ENCODE data around the gene TTC31.

TTC31 gene

DNA sequence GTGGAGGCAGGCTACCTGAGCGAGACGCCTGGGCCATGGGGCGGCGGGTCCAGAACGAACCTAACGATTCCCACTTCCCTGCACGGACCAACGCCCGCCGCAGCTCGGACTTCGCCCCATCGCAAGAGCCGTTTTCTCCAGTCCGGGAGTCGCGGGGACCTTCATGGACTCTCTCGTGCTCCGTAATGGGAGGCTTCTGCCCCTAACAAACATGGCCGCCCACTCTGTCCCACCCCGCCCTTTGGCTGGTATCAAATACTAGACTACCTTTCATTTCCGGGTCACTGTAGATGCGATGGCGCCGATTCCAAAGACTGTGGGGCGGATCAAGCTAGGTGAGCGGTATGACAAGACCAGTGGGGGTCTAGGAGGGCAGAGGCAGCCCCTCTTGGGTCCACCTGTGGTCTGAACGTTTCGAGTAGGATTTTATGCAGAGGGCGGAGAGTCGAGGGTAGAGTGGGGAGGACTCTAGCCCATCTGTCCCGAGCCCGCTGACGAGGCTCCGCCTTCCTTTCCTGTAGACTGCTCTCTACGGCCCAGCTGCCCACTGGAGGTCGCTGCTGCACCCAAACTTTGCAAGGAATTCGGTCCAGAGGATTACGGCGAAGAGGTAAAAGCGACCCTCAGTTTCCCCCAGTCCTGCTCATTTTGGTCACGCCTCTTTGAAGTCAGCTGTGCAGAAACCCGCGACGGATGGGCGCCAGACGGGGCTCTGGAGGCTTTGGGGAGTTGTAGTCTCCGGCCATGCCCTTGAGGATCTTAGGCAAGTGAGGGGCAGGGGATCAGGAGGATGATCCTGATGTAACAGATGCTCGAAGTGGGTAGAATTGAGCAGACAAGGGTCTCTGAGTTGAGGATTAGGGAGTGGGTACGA, at the start of gene TTC31, which contains the start of gene CCDC142:
TSS of gene TTC31 (plus strand) at position 281 of the 874 bp plus-strand sequence. CDS start at position 296, 15 bp downstream.
TSS of gene CCDC142 (minus strand) at position 198 of the 874 bp plus-strand sequence. CDS start at position 37, 161 bp downstream.
- no peak for TF ChIP-seq ZNF274 (IDR thresholded peaks at IDR 0.05; ENCODE audit: low read depth, low read length)
- H3K4me3 ChIP-seq (ENCODE audit: low read length): peak within 1 kb of the TSS; percentile 76

- no peak overlapping the region for H3K4me3 ChIP-seq (ENCODE audit: low read length)
- TF ChIP-seq ZNF274 (IDR thresholded peaks at IDR 0.05; ENCODE audit: low read depth, low read length): no peak
Observed at GRCh38 chr2:74436111-74436805, 46.6 kb upstream of the TTC31 start.

DNA sequence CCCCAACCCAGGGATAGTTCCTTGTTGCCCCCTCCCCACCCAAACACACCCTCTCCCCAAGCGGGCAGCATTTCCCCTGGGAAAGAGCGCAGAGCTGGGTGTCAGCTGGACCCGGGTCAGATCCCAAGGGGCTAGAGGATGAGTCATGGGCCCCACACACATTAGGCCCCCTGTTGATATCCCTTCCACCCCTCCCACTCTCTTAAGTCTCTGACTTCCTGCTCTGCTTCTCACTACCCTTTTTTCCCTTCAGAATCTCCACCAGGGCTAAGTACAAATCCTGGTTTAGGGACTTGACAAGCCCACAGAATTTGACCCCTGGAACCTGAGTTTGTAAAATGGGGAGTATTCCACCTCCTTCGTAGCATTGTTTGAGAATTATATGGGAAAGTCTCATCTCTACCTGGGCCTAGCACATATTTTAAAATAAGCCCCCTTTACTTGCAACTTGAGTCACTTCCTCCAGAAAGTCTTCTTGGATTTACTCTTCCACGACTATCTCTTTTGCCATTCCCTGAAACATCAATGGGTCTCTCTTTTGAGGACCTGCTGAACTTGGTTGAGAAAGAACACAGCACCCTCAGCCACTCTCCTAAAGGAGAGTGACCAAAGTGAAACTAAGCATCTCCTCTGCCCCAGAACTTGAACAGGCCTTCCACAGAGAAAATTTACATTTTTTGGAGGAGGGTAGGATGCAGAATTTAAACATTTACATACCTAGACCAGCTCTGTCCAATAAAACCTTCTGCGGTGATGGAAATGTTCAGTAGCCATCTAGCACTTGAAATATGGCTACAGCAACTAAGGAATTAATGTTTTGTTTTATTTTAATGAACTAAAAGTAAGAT, 45.8 kb upstream of the TTC31 start:
- no peak for TF ChIP-seq ZNF274 (IDR thresholded peaks at IDR 0.05; ENCODE audit: low read depth, low read length)
- no peak overlapping the region for H3K4me3 ChIP-seq (ENCODE audit: low read length)

GRCh38 chr2:74438248-74438647, 44.6 kb upstream of the TTC31 start:
- no peak for TF ChIP-seq ZNF274 (IDR thresholded peaks at IDR 0.05; ENCODE audit: low read depth, low read length)
- no peak overlapping the region for H3K4me3 ChIP-seq (ENCODE audit: low read length)

DNA sequence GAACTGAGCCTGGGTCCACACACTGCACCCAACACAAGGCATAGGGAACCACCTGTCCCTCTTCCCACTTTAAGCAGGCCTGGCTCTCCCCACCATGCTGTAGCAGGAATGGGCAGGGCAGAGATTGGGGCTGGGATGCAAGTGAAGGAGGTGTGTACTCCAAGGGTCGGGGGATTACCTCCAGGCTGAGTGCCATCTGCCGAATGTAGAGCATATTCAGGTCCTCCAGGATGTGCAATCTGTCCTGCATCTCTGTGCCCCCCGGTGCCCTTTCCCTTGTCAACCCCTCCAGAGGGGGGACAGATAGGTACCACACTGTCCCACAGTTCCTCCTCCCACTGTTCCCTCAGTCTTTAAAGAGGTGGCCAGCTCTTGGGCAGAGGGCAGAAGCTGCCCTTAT, 43.5 kb upstream of the TTC31 start:
- peak overlapping the region; percentile 66; the same call in 1 of the 2 replicates for H3K4me3 ChIP-seq (ENCODE audit: low read length)

DNA sequence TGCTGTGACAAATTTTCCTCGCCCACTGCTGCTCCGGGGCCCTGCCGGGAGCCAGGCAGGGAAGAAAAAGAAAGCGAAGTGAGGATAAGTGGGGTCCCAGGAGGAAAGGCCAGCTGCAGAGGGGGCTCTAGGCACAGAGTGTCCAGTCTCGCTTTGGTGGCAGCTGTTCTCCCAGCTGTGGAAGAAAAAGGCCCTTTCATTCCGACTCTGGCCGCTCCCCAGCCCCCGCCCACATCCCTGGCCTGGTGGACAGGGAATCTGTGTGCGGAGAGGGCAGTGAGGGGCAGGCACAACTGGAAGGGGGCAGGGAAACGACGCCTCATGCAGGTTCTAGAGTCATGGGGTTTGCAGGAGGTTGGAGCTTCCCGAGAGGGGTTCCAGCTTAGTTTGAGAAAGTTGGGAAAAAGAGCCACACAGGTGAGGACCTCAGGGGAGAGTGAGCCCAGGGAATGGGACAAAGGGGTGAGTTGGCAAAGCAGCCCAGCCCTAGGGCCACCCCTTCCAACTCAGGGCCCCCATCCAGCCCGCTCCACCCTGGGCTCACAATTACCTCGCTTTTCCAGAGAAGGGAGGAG, 43.0 kb upstream of the TTC31 start:
- peak overlapping the region; percentile 66; the same call in 1 of the 2 replicates for H3K4me3 ChIP-seq (ENCODE audit: low read length)
- no peak for TF ChIP-seq ZNF274 (IDR thresholded peaks at IDR 0.05; ENCODE audit: low read depth, low read length)

More for the DNA sequence above, 43.5 kb upstream of the TTC31 start:
- no peak for TF ChIP-seq ZNF274 (IDR thresholded peaks at IDR 0.05; ENCODE audit: low read depth, low read length)

- H3K4me3 ChIP-seq (ENCODE audit: low read length): peak overlapping the region; percentile 66; the same call in 1 of the 2 replicates
- no peak for TF ChIP-seq ZNF274 (IDR thresholded peaks at IDR 0.05; ENCODE audit: low read depth, low read length)
Observed at GRCh38 chr2:74440378-74441169, 42.3 kb upstream of the TTC31 start.

GRCh38 chr2:74441170-74441689, 41.7 kb upstream of the TTC31 start:
- peak overlapping the region; percentile 38; the same call in 1 of the 2 replicates for H3K4me3 ChIP-seq (ENCODE audit: low read length)
- TF ChIP-seq ZNF274 (IDR thresholded peaks at IDR 0.05; ENCODE audit: low read depth, low read length): no peak

GRCh38 chr2:74441690-74442482, 41.0 kb upstream of the TTC31 start, which contains the start of gene RTKN:
Gene RTKN (minus strand): TSS chr2:74441937. CDS start chr2:74441816, 121 bp downstream.
- no peak for TF ChIP-seq ZNF274 (IDR thresholded peaks at IDR 0.05; ENCODE audit: low read depth, low read length)
- H3K4me3 ChIP-seq (ENCODE audit: low read length): peak within 1 kb of the TSS; percentile 38; the same call in 1 of the 2 replicates

DNA sequence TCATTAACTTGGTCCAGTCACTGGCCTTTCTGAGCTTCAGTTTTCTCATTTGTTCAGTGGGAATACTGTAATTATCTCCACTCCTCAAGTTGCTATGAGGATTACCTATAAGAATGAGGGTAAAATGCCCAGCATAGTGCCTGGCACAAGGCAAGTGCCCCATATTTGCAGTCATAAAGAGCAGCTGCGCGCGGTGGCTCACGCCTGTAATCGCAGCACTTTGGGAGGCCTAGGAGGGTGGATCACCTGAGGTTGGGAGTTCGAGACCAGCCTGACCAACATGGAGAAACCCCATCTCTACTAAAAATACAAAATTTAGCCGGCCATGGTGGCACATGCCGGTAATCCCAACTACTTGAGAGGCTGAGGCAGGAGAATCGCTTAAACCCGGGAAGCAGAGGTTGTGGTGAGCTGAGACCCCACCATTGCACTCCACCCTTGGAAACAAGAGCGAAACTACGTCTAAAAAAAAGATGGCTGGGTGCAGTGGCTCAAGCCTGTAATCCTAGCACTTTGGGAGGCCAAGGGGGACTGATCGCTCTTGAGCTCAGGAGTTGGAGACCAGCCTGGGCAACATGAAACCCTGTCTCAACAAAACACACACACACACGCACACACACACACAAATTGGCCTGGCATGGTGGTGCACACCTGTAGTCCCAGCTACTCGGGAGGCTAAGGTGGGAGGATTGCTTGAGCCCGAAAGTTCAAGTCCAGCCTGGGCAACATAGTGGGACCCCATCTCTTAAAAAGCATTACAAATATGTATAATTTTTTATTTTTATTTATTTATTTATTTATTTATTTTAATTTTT, 40.2 kb upstream of the TTC31 start:
- H3K4me3 ChIP-seq (ENCODE audit: low read length): peak overlapping the region; percentile 38; the same call in 1 of the 2 replicates

Measured in GM08714 (cell line).